ENCODE results near the gene TBC1D23. TPM values are rescaled to one million over a fixed set of nuclear protein-coding genes. Genes with fewer than 3 reads are reported as not detected.

Gene TBC1D23
- total and polyA plus RNA-seq, 9 of the 15 experiments (the other 6 are each of a cell fraction or from before 2014, with no cell fraction given): 23.4 to 85.8 (median 43.7) TPM

DNA sequence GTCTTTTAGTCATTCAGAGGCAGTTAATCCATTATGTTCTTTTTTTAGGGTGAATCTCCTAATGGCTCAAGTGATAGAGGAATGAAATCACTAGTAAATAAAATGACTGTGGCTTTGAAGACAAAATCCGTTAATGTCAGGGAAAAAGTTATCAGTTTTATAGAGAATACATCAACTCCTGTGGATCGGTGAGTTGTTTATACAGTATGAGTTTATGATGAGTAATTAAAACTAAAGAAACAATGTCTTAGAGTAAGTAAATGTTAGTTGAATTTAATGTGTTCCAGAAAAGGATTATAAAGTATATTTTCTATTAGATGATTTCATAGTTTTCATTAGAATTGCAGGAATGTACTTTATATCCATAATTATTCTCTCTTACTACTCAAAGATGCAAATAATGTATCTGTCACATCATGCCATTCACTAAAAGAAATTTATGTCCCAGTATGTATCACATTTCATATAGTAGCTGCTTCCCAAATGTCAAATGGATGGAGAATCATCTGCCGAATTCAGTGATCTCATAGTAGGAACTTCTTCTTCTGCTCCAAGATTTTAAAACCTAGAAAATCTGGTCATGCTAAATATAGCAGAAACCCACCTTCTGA lies 49.7 kb downstream of the TBC1D23 start:
- ATAC-seq (no peak), FAIRE-seq (no peak), DNase-seq (ENCODE audit: extremely low read depth in 1 of 4, low spot score in 3 of 4) (no peak)
- H3K4me2 ChIP-seq (ENCODE audit: insufficient read depth, low read length): no peak overlapping the region
- no peaks in the 10 kb centered on the region for H4K20me1 ChIP-seq (replicated peaks; ENCODE audit: control insufficient read depth, insufficient read depth, low read length)
- H3K9me3 ChIP-seq (replicated peaks; ENCODE audit: control insufficient read depth, insufficient read depth, low read depth, low read length): no peaks in the 10 kb centered on the region
- BruUV-seq (replicated peaks): TSS peak; percentile 2
- H2AFZ ChIP-seq (ENCODE audit: low read depth, low read length): no peak overlapping the region
- H3K27ac ChIP-seq (ENCODE audit: extremely low read depth, low read depth, low read length): no peak overlapping the region
- intact Hi-C loops (cut with micrococcal nuclease) (no loop called here), in situ Hi-C loops (cut with MboI) (loop anchor here (10.0 kb wide), 1 partner anchor 284 kb away; no protein-coding TSS in a partner anchor)
- H3K27me3 ChIP-seq (ENCODE audit: control insufficient read depth in 2 of 2, insufficient read depth in 2 of 2, low read length in 2 of 2): no peaks in the 10 kb centered on the region
- no peaks in the 10 kb centered on the region for H3K4me1 ChIP-seq (replicated peaks in 1 of 2; ENCODE audit: control insufficient read depth in 2 of 2, insufficient read depth in 2 of 2, low read length in 2 of 2)
- POLR2A ChIA-PET: interaction anchor here (0.7 kb wide), 1 partner anchor 35 kb away, joined by 3 read pairs; no protein-coding TSS in a partner anchor
- H3K9ac ChIP-seq (ENCODE audit: insufficient read depth in 1 of 2, low read depth in 2 of 2, low read length in 2 of 2): no peak overlapping the region
- WGBS (ENCODE audit: insufficient coverage, low coverage, missing lambda C conversion rate): 82% methylated on average over 3 of the region's 3 CpGs
- peaks cover 40% of the 10 kb centered on the region for H3K36me3 ChIP-seq (ENCODE audit: control insufficient read depth, insufficient read depth, low read length)
- TF ChIP-seq, protein P1, sequence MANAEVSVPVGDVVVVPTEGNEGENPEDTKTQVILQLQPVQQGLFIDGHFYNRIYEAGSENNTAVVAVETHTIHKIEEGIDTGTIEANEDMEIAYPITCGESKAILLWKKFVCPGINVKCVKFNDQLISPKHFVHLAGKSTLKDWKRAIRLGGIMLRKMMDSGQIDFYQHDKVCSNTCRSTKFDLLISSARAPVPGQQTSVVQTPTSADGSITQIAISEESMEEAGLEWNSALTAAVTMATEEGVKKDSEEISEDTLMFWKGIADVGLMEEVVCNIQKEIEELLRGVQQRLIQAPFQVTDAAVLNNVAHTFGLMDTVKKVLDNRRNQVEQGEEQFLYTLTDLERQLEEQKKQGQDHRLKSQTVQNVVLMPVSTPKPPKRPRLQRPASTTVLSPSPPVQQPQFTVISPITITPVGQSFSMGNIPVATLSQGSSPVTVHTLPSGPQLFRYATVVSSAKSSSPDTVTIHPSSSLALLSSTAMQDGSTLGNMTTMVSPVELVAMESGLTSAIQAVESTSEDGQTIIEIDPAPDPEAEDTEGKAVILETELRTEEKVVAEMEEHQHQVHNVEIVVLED (CRISPR knock-in tag; IDR thresholded peaks at IDR 0.05): no peak
- TF ChIP-seq GTF2E2 (tag; IDR thresholded peaks at IDR 0.05) (no peak), PHTF2 (CRISPR knock-in tag; IDR thresholded peaks at IDR 0.05) (no peak)
- H3K79me2 ChIP-seq (ENCODE audit: control insufficient read depth, insufficient read depth, low read length): no peaks in the 10 kb centered on the region; the same call in 2 of the 3 replicates
- CTCF ChIA-PET (ENCODE audit: low intra/inter-chr PET ratio): no interaction called here
- no peak overlapping the region for H3K4me3 ChIP-seq
- no peaks in the 10 kb centered on the region for H3K9me1 ChIP-seq (ENCODE audit: control insufficient read depth, insufficient read depth, low read length)

Data from K562 (cell line).